Left forelimb (tissue), 1 donor: Measurements from ENCODE around the gene PPARGC1A.

Experiments used
- DNase-seq: peaks from one replicate; pipeline ENCODE4 v3.0.0-alpha.2; 2018; ENCODE audit warnings: low spot score

PPARGC1A gene

GRCh38 chr4:23844961-23845360 is 44.9 kb downstream of the PPARGC1A start:
- DNase-seq: no peak

- no peak for DNase-seq
Observed at GRCh38 chr4:23839279-23839678, 50.6 kb downstream of the PPARGC1A start.

GRCh38 chr4:23838607-23839006 is 51.2 kb downstream of the PPARGC1A start:
- DNase-seq: no peak

- no peak for DNase-seq
Observed at GRCh38 chr4:23838131-23838530, 51.7 kb downstream of the PPARGC1A start.

- no peak for DNase-seq
Observed at GRCh38 chr4:23837371-23837770, 52.5 kb downstream of the PPARGC1A start.

GRCh38 chr4:23835774-23836478 is 53.9 kb downstream of the PPARGC1A start:
- DNase-seq: no peak

GRCh38 chr4:23828779-23829178 is 61.1 kb downstream of the PPARGC1A start:
- no peak for DNase-seq

- DNase-seq: no peak
Observed at GRCh38 chr4:23828020-23828715, 61.7 kb downstream of the PPARGC1A start.

GRCh38 chr4:23822181-23822580 is 67.7 kb downstream of the PPARGC1A start:
- DNase-seq: no peak

- DNase-seq: no peak
Observed at GRCh38 chr4:23819041-23819511, 70.8 kb downstream of the PPARGC1A start.

GRCh38 chr4:23818097-23818885 is 71.6 kb downstream of the PPARGC1A start:
- DNase-seq: no peak

GRCh38 chr4:23814996-23815660 is 74.7 kb downstream of the PPARGC1A start:
- DNase-seq: no peak

- DNase-seq: no peak
Observed at GRCh38 chr4:23814587-23814986, 75.3 kb downstream of the PPARGC1A start.

- DNase-seq: no peak
Observed at GRCh38 chr4:23811161-23811560, 78.7 kb downstream of the PPARGC1A start.

- DNase-seq: no peak
Observed at GRCh38 chr4:23805450-23805851, 84.4 kb downstream of the PPARGC1A start.

- no peak for DNase-seq
Observed at GRCh38 chr4:23789762-23790161, 100.1 kb downstream of the PPARGC1A start.

- no peak for DNase-seq
Observed at GRCh38 chr4:23788460-23788859, 101.4 kb downstream of the PPARGC1A start.

GRCh38 chr4:23788027-23788426 is 101.8 kb downstream of the PPARGC1A start:
- no peak for DNase-seq

GRCh38 chr4:23782778-23783437 is 106.9 kb downstream of the PPARGC1A start:
- DNase-seq: no peak

- DNase-seq: no peak
Observed at GRCh38 chr4:23779839-23780238, 110.0 kb downstream of the PPARGC1A start.

- no peak for DNase-seq
Observed at GRCh38 chr4:23779422-23779821, 110.4 kb downstream of the PPARGC1A start.

- DNase-seq: no peak
Observed at GRCh38 chr4:23775694-23776093, 114.2 kb downstream of the PPARGC1A start.
